Measurements from ENCODE around the gene TRIM49.
"Not testable (repeated sequence)": the region's sequence is repeated elsewhere in the genome, so short reads cannot be mapped to it uniquely, and the experiment has no call there.

DNA sequence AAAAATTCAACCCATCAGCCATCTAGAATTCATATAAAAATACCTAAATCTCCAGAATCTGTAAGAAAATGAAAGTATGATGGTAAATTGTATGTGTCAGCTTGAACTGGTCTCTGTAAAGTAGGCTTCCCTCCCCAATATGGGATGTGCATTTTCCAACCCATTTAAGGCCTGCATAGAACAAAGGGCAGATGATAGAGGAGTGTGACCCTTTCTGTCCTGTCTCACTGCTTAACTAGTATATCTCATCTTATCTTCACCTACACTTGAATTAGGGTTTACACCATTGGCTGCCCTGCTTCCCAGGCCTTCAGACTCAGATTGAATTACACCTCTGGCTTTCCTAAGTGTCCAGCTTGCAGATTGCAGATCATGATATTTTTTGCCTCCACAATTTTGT lies 57.6 kb downstream of the TRIM49 start:
- not testable (repeated sequence) for TF ChIP-seq CTCF (conservative IDR thresholded peaks at IDR 0.05 in 1 of 2, IDR thresholded peaks at IDR 0.05 in 1 of 2; ENCODE audit: extremely low read depth in 1 of 2, insufficient read depth in 1 of 2, low read depth in 1 of 2, low read length in 2 of 2); EZH2 (IDR thresholded peaks at IDR 0.05; ENCODE audit: borderline replicate concordance, low read length)
